Measurements from ENCODE around the gene DDX54. TPM values are rescaled to one million over a fixed set of nuclear protein-coding genes. Genes with fewer than 3 reads are reported as not detected.

DDX54 gene
- total RNA-seq, 1 experiment from 2014 or later, result 24.4 TPM

DNA sequence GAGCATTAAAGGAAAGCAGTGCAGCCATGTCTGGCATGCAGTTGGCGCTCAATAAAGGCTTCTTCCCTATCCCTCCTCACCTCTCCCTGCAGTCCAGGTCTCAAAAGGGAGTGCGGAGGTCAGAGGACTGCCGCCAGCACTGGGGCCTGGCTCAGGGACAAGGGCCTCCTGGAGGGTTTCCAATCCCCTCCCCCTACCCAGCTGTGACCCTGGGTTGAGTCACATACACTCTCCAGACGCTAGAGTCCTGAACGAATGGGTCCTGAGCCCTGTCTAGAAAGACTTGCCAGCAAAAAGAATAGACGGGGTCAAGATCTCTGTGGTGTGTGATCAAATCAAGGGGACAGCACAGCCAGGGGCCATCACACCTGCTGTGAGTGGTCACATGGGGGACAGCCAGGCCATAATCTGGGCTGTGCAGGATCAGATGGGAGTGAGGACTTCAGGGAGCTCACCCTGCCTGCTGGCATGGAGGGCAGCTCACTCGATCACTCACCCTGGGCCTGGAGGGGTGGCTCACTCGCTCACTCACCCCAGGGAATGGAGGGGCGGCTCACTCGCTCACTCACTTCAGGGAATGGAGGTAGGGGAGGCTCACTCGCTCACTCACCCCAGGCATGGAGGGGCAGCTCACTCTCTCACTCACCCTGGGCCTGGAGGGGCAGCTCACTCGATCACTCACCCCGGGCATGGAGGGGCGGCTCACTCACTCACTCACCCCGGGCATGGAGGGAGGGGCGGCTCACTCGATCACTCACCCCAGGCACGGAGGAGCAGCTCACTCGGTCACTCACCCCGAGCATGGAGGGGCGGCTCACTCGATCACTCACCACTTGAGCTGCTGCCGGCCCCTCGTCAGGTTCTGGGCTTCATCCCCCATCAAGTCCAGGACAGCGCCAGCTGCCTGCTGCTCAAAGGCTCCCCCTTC lies 22.9 kb downstream of the DDX54 start:
- DNase-seq (ENCODE audit: low spot score), result no peak

DNA sequence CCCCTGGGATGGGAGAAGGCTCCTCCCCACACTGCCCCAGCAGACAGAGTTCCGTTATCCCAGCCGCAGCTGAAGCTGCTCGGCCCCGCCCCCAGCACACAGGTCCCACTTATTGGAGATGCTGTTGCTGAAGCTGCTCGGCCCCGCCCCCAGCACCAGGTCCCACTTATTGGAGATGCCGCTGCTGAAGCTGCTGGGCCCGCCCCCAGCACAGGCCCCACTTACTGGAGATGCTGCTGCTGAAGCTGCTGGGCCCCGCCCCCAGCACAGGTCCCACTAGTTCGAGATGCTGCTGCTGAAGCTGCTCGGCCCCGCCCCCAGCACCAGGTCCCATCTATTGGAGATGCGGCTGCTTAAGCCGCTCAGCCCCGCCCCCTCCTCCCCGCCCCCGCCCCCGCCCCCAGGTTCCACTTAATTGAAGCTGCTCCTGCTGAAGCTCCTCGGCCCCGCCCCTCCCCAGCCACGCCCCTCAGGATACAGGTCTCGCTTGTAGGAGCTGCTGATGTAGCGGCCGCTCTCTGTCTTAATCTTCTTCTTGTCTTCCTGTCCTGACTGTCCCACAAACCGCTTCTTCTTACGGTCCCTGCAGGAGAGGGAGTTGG lies 23.8 kb downstream of the DDX54 start:
- no peak for DNase-seq (ENCODE audit: low spot score)

DNA sequence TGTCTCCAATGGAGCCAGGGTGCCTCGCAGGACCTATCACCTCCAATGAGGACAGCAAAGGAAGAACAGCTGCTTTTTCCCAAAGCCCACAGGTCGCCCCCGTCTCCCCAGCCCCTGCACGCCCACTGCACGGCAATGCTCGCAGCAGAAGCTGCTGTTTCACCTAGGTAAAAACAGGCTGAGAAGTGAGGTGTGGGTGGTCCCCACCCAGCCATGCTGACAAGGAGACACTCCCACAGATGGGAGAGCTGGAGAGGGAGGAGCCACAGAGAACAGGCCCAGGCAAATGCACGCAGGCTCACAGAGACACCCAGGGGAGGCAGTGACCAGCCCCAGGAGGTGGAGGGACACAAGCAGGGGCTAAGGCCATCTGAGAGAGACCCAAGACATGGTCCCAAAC lies 25.3 kb downstream of the DDX54 start:
- DNase-seq (ENCODE audit: low spot score), result no peak

DNA sequence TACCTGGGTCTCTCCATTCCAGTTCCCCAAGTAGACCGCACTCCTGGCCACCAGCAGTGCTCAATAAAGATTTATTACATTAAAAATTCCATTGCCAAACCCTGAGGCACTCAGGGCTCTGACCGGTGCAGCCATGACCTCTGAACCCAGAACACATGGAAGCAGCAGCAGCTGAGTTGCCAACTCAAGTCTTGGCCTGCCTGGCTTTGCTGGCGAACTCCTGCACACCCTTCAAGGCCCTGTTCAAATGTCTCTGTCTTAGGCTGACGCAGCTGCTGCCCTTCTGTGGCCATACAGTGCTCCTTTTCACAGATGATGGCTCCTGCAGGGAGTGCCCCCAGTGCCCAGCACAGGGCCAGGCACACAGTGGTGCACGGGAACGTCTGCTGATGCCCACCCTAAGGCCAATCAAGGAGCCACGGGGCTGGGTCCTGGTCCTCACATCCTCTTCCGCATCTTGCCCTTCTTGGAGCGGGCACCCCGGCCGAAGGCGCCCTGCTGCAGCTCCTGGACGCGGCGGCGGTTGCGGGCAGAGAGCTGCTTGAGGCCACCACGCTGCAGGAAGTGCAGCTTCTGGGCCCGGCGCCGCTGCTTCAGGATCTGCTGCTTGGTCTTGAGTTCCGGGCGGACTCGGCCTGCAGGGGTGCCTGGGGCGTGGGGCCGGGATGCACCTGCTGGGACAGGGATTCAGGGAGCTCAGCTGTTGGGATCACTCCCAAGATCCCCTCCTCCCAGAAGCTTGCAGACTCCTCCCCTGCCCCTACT lies 26.7 kb downstream of the DDX54 start:
- no peak for DNase-seq (ENCODE audit: low spot score)

DNA sequence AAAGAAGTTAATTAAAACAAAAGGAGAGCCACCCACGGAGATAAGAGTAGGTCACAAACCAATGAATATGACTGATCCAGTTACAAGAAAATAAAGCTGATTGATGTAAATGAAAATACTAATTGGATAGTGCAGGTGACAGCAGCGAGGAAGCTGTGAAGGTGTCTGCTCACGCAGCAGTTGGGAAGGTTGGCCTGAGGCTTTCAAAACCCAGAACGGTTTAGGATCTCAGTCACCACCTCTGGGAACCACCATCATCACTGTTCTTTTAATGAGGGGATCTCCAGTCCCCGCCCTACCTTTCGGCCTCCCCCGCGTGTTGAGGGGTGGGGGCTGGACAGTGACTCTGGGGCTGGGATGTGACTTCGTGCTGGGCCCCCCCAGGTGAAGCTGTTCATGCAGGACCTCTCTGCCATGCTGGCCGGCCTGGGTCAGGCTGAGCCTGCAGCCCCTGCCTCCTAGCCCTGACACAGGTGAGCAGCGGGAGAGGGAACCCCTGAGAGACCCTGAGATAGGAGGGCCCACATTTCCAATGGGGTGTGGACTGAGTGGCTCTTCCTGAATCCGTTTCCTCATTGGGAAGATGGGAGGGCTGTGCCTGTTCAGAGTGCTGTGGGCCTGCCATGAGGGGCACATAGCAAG lies 27.9 kb downstream of the DDX54 start:
- no peak for DNase-seq (ENCODE audit: low spot score)

DNA sequence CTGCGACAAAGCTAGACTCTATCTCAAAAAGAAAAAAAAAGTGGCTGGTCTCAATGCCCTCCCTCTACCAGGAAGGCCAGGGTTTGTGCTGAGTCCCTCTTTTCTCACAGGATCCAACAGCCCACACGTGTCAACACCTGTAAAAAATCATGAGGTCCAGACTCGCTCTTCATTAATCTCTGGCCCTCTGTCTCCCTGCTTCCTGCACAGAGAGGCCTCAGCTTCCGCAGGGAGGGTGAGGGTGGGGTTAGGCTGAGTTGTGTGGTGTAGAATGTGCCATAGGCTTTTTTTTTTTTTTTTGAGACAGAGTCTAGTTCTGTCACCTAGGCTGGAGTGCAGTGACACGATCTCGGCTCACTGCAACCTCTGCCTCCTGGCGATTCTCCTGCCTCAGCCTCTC lies 29.6 kb downstream of the DDX54 start:
- no peak for DNase-seq (ENCODE audit: low spot score)

DNA sequence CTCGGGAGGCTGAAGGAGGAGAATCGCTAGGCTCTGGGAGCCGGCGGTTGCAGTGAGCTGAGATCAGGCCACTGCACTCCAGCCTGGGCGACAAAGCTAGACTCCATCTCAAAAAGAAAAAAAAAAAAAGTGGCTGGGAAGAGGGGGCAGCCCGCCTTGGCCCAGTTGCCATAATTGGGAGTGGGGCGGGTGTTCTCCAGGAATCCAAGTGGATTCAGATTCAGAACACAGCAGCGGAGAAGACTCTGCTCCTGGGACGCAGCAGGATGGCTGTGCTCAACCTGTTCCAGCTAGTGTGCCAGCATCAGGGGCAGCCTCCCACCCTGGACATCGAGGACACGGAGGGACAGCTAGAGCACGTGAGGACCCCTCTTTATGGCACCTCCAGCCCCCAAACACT lies 30.2 kb downstream of the DDX54 start:
- DNase-seq (ENCODE audit: low spot score), result no peak

DNA sequence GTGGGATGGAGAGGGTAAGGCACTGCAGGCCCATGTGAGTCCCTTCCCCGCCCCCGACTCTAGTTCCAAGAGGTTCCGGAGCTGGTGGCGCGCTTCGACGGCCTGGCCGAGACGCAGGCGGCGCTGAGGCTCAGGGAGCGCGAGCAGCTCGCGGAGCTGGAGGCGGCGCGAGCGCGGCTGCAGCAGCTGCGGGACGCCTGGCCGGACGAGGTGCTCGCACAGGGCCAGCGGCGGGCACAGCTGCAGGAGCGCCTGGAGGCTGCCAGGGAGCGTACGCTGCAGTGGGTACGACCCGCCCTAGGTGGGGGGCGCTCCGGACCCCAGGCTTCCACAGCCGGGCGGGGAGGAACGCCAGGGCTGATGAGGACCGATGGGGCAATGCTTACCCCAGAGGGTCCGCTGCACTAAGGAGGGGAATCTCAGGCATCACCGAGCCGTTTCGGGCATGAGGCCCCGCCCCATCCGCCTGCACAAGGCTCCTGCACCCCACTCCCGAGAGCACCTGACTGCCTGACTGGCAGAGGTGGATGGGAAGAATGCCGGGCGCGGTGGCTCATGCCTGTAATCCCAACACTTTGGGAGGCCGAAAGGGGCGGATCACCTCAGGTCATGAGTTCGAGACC lies 30.8 kb downstream of the DDX54 start:
- no peak for DNase-seq (ENCODE audit: low spot score)

DNA sequence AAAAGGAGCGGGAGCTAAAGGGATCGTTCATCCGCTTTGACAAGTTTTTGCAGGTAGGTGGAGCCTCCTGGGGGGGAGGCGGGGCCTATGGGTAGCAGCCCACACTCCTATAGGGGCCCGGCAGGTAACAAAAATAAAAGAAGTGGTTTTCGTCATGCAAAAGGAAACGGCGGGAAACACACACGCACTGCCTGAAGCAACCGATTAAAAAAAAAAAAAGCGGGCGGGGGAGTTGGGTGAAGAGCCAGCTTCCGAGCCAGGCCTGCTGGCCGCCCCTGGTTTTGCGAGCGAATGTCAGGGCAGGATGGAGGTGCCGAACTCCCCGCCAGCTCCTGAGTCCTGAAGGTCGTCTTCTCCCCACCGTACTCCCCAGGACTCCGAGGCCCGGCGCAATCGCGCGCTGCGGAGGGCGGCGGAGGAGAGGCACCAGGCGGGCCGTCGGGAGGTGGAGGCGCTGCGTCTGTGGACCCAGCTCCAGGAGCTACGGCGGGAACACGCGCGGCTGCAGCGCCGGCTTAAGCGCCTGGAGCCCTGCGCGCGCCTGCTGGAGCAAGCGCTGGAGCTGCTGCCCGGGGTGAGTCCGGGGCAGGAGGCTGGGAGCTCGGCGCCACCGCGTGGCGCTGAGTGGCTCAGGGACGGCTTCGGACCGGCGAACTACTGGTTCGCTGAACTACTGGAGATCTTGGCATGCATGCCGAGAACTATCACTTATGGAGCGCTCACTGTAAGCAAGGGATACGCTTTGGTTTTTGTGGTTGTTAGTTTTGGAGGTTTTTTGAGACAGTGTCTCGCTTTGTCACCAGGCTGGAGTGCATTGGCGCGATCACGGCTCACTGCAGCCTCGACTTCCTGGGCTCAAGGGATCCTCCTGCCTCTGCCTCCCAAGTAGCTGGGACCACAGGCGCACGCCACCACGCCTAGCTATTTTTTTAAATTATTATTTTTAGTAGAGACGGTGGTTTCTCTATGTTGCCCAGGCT lies 32.2 kb downstream of the DDX54 start:
- peak; percentile 51 for DNase-seq (ENCODE audit: low spot score)

DNA sequence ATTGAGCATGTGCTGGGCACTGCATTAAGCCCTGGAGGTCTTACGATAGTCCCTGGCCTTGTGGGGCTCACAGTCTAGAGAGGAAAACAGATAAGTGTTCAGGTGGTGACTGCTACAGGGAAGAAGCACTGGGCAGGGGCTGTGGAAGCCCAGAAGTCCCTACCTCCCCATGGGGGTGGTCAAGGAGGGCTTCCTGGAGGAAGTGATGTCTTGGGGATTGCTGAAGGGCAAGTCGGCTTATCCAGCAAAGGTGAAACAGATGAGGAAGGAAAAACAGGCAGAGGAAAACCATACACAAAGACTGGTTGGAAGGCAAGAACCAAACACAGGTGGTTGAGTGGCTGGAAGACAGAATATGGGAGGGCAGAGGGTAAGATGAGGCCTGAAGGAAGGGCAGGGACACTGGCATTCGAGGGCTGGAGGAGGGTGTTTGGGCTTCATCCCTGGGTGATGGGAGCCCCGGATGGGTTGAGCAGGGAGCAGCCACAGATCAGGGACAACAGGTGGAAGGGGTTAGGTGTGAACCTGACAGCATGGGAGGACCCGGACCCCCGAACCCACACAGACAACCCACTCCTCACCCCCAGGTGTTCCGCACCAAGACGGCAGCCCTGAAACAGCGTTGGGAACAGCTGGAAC lies 33.0 kb downstream of the DDX54 start:
- DNase-seq (ENCODE audit: low spot score), result no peak

DNA sequence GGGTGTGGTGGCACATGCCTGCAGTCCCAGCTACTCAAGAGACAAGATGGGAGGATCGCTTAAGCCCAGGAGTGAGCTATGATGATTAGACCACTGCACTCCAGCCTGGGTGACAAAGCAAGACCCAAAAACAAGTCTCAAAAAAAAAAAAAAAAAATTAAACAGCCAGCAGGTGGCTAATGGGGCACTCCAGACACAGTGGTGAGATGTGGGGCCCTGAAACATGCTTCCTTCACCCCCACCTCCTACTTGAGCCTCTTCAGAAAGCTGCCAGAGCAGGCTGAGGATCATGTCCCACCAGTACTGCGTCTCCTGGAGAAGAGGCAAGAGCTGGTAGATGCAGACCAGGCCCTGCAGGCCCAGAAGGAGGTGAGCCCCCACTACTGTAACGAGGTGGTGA lies 33.6 kb downstream of the DDX54 start:
- DNase-seq (ENCODE audit: low spot score), result no peak

DNA sequence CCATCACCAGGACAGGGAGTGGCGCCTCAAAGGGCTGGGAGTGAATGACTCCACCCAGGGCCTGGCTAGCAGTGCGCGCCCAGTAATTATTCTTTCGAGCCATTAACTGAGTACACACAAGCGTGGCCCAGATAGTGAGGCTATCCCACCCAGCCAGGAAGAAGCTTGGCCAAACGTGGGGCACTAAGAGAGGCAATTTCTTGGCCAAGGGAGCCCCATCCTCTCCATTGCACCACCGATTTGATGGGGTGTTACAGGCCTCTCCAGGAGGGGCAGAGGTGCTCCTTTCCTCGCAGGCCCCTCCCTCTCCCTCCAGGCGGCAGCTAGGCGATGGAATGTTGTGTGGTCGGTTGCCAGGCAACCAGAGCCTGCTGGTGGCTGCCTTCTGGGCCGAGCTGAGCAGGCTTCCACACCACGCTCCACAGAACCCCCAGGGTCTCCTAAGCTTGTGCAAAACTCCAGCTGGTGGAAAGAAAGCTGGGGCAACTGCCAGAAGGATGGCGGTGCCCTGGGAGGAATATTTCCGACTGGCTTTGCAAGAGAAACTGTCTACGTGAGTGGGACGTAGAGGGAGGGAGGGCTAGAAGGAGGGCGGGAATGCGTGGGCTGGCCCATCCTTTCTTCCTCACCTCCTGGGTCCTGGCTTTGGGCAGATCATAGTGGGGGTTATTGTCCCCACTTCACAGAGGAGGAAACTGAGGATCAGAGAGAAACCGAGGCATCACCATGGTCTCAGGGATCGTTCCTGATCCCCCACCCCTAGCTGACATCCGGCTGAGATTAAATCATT lies 35.7 kb downstream of the DDX54 start, which contains the start of gene CFAP73:
Gene CFAP73 (plus strand): TSS at position 364 of the 790 bp plus-strand sequence. CDS start 134 bp downstream, at position 498.
- peak; percentile 93 for DNase-seq (ENCODE audit: low spot score)

DNA sequence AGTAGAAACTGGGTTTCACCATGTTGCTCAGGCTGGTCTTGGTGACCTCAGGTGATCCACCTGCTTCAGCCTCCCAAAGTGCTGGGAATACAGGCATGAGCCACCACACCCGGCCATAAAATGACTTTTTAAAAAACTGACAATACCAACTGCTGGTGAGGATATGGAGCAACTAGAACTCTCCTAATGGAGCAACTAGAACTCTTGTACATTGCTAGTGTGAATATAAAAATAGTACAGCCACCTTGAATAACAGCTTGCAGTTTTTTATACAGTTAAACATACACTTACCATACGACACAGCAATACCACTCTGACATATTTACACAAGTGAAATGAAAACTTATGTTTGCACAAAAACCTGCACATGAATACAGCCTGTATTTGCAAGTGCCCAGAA lies 38.3 kb downstream of the DDX54 start:
- DNase-seq (ENCODE audit: low spot score), result no peak

DNA sequence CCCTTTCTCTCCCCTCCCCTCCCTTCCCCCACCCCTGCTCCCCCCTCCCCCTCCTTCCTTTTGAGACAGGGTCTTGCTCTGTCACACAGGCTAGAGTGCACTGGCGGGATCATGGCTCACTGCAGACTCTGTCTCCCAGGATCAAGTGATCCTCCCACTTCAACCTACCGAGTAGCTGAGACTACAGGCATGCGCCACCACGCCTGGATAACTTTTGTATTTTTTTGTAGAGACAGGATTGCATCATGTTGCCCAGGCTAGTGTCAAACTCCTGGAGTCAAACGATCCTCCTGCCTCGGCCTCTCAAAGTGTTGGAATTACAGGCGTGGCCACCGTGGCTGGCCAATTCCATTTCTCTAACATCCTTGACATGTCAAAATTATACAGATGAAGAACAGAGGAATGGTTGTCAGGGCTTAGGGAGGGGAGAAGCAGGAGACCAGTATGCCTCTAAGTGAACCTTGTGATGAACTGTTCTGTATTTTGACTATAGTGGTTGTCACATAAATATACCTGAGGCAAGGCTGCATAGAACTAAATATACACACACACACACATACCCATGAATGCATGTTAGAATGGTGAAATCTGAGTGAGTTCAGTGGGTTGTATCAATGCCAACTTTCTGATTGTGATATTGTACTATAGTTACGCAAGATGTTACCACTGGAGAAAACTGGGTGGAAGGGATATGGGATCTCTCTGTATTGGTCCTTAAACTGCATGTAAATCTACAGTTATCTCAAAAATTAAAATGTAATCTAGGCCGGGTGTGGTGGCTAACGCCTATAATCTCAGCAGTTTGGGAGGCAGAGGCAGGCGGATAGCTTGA lies 39.3 kb downstream of the DDX54 start:
- DNase-seq (ENCODE audit: low spot score), result no peak

DNA sequence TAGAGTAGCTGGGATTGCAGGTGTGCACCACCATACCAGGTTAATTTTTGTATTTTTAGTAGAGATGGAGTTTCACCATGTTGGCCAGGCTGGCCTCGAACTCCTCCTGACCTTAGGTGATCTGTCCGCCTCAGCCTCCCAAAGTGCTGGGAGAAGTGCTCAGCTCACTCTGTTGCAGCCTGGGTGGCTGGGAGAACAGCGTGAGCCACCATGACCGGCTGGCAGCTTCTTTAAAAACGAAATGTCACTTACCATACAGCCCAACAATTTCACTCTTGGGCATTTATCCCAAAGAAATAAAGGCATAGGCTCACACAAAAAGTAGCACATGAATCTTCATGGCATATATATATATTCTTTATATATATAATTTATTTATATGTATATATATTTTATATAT lies 40.5 kb downstream of the DDX54 start:
- no peak for DNase-seq (ENCODE audit: low spot score)

DNA sequence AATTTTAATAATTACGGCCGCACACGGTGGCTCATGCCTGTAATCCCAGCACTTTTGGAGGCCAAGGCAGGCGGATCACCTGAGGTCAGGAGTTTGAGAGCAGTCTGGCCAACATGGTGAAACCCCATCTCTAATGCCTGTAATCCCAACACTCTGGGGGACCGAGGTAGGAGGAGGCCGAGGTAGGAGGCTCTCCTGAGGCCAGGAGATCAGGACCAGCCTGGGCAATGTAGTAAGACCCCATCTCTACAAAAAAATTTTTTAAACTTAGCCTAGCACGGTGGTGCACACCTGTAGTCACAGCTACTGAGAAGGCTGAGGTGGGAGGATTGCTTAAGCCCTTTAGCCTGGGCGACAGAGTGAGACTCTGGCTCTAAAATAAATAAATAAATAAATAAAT lies 41.3 kb downstream of the DDX54 start:
- DNase-seq (ENCODE audit: low spot score), result no peak

DNA sequence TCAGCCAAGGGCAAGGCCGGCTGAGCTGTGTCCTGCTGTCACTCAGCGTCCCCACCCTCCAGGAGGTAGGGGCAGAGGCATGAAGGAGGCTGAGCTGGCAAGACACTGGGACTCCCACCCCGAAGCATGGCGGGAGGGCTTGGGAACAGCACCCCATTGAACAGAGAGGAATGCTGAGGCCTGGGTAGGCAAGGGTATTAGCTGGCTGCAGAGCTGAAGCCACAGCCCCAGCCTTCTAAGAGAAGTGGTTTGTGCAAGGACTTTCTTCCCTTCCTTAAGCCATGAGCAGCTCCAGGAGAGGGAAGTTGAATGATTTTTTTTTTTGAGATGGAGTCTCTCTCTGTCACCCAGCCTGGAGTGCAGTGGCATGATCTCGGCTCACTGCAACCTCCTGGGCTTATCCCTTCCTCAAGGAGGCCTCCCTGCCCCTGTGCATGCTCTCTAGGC lies 42.4 kb downstream of the DDX54 start:
- DNase-seq (ENCODE audit: low spot score), result no peak
